Measurements from ENCODE around the gene OMA1. TPM values are rescaled to one million over a fixed set of nuclear protein-coding genes. Genes with fewer than 3 reads are reported as not detected.

The OMA1 gene
- polyA plus RNA-seq, 1 donor from 2014 or later = 11.0 TPM

DNA sequence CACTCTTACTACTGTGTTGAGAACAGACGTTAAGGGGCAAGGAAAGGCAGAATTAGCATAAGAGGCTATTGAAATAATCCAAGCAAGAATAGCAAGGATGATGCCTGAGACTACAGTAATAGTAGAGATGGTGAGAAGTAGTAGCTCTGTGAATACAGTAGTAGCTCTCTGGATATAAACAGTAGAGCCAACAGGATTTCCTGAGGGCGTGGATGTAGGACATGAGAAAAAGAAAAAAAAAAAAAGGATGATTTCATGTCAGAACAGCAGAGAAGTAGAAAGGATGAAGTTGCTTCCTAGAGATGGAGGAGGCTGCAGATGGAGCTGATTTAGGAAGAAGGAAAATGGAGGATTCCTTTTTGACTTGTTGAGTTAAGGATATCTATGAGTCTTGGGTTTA lies 112.3 kb downstream of the OMA1 start:
- Histone ChIP-seq H3K4me3 (ENCODE audit: low read length) (no peak overlapping the region), H4K20me1 (ENCODE audit: insufficient read depth) (no peaks in the 10 kb centered on the region), H3K4me2 (ENCODE audit: low read length) (no peak overlapping the region), H3K27ac (ENCODE audit: low read length) (no peak overlapping the region), H3K9ac (ENCODE audit: low read length) (no peak overlapping the region), H2AFZ (ENCODE audit: low read depth, low read length) (no peak overlapping the region), H3K9me2 (ENCODE audit: insufficient read depth, low read length) (no peaks in the 10 kb centered on the region), H3K27me3 (ENCODE audit: insufficient read depth, low read depth, low read length) (no peaks in the 10 kb centered on the region), H3K9me3 (ENCODE audit: low read length) (no peaks in the 10 kb centered on the region), H3K79me2 (replicated peaks; ENCODE audit: insufficient read depth, low read length) (no peaks in the 10 kb centered on the region), H3K36me3 (ENCODE audit: insufficient read depth, low read length) (no peaks in the 10 kb centered on the region), H3F3A (ENCODE audit: insufficient read depth, low read length, poor library complexity, severe bottlenecking) (no peaks in the 10 kb centered on the region)
- no peak for TF ChIP-seq RAD21 (conservative IDR thresholded peaks at IDR 0.05)
- TF ChIP-seq EZH2 (IDR thresholded peaks at IDR 0.05; ENCODE audit: borderline replicate concordance, insufficient read depth, low read length, poor library complexity, severe bottlenecking) = no peak
- no peak for TF ChIP-seq SMC3 (conservative IDR thresholded peaks at IDR 0.05; ENCODE audit: poor library complexity)
- TF ChIP-seq, protein P1, sequence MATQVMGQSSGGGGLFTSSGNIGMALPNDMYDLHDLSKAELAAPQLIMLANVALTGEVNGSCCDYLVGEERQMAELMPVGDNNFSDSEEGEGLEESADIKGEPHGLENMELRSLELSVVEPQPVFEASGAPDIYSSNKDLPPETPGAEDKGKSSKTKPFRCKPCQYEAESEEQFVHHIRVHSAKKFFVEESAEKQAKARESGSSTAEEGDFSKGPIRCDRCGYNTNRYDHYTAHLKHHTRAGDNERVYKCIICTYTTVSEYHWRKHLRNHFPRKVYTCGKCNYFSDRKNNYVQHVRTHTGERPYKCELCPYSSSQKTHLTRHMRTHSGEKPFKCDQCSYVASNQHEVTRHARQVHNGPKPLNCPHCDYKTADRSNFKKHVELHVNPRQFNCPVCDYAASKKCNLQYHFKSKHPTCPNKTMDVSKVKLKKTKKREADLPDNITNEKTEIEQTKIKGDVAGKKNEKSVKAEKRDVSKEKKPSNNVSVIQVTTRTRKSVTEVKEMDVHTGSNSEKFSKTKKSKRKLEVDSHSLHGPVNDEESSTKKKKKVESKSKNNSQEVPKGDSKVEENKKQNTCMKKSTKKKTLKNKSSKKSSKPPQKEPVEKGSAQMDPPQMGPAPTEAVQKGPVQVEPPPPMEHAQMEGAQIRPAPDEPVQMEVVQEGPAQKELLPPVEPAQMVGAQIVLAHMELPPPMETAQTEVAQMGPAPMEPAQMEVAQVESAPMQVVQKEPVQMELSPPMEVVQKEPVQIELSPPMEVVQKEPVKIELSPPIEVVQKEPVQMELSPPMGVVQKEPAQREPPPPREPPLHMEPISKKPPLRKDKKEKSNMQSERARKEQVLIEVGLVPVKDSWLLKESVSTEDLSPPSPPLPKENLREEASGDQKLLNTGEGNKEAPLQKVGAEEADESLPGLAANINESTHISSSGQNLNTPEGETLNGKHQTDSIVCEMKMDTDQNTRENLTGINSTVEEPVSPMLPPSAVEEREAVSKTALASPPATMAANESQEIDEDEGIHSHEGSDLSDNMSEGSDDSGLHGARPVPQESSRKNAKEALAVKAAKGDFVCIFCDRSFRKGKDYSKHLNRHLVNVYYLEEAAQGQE (IDR thresholded peaks at IDR 0.05; ENCODE audit: borderline replicate concordance) = no peak

DNA sequence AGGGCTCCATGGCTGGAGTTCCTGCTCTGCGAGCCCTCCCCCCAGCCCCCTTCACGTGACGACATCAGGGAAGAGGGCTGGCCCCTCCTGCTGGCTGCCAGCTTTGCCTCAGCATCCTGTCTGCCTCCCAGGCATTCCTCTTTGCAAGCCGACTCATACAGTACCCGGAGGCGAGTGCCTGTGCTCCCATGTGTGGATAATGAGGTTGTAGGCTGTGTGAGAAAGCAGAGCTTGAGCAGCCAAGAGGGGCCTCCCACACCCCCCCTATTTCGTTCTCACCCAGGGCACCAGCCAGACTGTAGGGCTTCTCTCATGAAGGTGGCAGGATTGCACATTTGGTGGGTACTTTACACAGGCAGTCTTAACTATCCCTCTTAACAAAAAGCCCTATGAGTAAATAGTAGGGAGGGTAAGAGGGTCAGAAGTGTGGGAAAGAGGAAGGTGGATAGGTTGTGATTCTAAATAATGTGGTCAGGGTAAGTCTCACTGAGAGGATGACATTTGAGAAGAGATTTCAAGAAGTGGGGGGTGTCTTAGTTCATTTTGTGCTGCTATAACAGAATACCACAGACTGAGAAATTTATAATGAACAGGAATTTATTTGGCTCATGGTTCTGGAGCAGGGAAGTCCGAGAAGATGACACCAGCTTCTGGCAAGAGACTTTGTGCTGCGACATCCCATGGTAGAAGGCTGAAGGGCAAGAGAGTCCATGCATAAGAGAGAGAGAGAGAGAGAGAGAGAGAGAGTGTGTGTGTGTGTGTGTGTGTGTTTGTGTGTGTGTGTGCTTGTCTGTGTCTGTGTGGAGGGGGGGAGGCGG lies 113.5 kb downstream of the OMA1 start:
- H2AFZ ChIP-seq (ENCODE audit: low read depth, low read length) = no peak overlapping the region
- H3K9ac ChIP-seq (ENCODE audit: low read length) = no peak overlapping the region
- H3K27me3 ChIP-seq (ENCODE audit: insufficient read depth, low read depth, low read length) = no peaks in the 10 kb centered on the region
- TF ChIP-seq EZH2 (IDR thresholded peaks at IDR 0.05; ENCODE audit: borderline replicate concordance, insufficient read depth, low read length, poor library complexity, severe bottlenecking) = no peak
- TF ChIP-seq, protein P2, sequence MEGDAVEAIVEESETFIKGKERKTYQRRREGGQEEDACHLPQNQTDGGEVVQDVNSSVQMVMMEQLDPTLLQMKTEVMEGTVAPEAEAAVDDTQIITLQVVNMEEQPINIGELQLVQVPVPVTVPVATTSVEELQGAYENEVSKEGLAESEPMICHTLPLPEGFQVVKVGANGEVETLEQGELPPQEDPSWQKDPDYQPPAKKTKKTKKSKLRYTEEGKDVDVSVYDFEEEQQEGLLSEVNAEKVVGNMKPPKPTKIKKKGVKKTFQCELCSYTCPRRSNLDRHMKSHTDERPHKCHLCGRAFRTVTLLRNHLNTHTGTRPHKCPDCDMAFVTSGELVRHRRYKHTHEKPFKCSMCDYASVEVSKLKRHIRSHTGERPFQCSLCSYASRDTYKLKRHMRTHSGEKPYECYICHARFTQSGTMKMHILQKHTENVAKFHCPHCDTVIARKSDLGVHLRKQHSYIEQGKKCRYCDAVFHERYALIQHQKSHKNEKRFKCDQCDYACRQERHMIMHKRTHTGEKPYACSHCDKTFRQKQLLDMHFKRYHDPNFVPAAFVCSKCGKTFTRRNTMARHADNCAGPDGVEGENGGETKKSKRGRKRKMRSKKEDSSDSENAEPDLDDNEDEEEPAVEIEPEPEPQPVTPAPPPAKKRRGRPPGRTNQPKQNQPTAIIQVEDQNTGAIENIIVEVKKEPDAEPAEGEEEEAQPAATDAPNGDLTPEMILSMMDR (IDR thresholded peaks at IDR 0.05; ENCODE audit: poor library complexity, severe bottlenecking) = peak; percentile 25
- TF ChIP-seq RAD21 (conservative IDR thresholded peaks at IDR 0.05) = peak; percentile 37
- TF ChIP-seq, protein P1 (IDR thresholded peaks at IDR 0.05; ENCODE audit: borderline replicate concordance) = no peak
- TF ChIP-seq SMC3 (conservative IDR thresholded peaks at IDR 0.05; ENCODE audit: poor library complexity) = peak; percentile 16
- no peaks in the 10 kb centered on the region for H3K79me2 ChIP-seq (replicated peaks; ENCODE audit: insufficient read depth, low read length)
- no peaks in the 10 kb centered on the region for H3K9me2 ChIP-seq (ENCODE audit: insufficient read depth, low read length)
- H3K9me3 ChIP-seq (ENCODE audit: low read length) = no peaks in the 10 kb centered on the region
- H3F3A ChIP-seq (ENCODE audit: insufficient read depth, low read length, poor library complexity, severe bottlenecking) = no peaks in the 10 kb centered on the region
- H4K20me1 ChIP-seq (ENCODE audit: insufficient read depth) = no peaks in the 10 kb centered on the region
- no peak overlapping the region for H3K4me2 ChIP-seq (ENCODE audit: low read length)
- no peak overlapping the region for H3K27ac ChIP-seq (ENCODE audit: low read length)
- no peaks in the 10 kb centered on the region for H3K36me3 ChIP-seq (ENCODE audit: insufficient read depth, low read length)
- peak overlapping the region; percentile 18 for H3K4me3 ChIP-seq (ENCODE audit: low read length)

Data from neural cell (in vitro differentiated cells).